GM12878 (cell line): ENCODE measurements around the gene HPS6. TPM values are rescaled to one million over a fixed set of nuclear protein-coding genes. Genes with fewer than 3 reads are reported as not detected.

Experiments used
- ATAC-seq: fragments of 200-7000 bp; cut with Tn5 transposase; 3 replicates; pipeline ENCODE4 v1.9.1; 2020; ENCODE audit warnings: mild to moderate bottlenecking, moderate library complexity
- BruUV-seq: library from RNA; stranded (reverse); fragments of 400-500 nt; replicated peaks from 2 replicates; lab custom pipeline; 2021; lab: Mats Ljungman, UMichigan
- CTCF ChIA-PET: fragments of 300-600 bp; sonication (Branson Sonifier 250); formaldehyde crosslinking; extraction: SDS; loops from one replicate; lab custom pipeline; 2021; ENCODE audit warnings: inconsistent platforms; lab: Yijun Ruan, JAX
- POLR2A ChIA-PET: fragments of 350-600 bp; formaldehyde crosslinking; extraction: SDS; loops from one replicate; lab custom pipeline; 2021; ENCODE audit warnings: inconsistent platforms; lab: Charles Lee
- RAD21 ChIA-PET: fragments of 300-600 bp; sonication (Branson Sonifier 250); formaldehyde crosslinking; loops from one replicate; lab custom pipeline; 2023; ENCODE audit warnings: antibody characterized with exemption; ENCODE audit not compliant: unreplicated experiment; lab: Charles Lee
- SMC1A ChIA-PET: fragments of 300-600 bp; sonication (Branson Sonifier 250); formaldehyde crosslinking; loops from one replicate; lab custom pipeline; 2023; ENCODE audit not compliant: unreplicated experiment, uncharacterized antibody; lab: Charles Lee
- DNase-seq: peaks from one replicate; pipeline ENCODE4 v3.0.0-alpha.2; 2011; ENCODE audit warnings: low read depth, low spot score
- FAIRE-seq: peaks from 3 replicates; lab custom pipeline; 2011; peaks lifted over from hg19 to GRCh38; lab: Jason Lieb, UNC
- H2AFZ ChIP-seq: 2 replicates; pipeline ENCODE4 v1.6.0; 2011; ENCODE audit warnings: low read depth, low read length, control low read depth; ENCODE audit not compliant: control insufficient read depth
- H3K27ac ChIP-seq: 2 replicates; pipeline ENCODE4 v1.5.1; 2011; ENCODE audit warnings: control low read depth; ENCODE audit not compliant: control insufficient read depth, insufficient read depth
- H3K27me3 ChIP-seq, 2 experiments: replicated peaks in 1 of 2; 2 replicates each; pipeline versions ENCODE4 v1.6.0 to v1.6.1; 2011; ENCODE audit warnings: low read length in 1 of 2; ENCODE audit not compliant: control insufficient read depth in 2 of 2, insufficient read depth in 2 of 2
- H3K36me3 ChIP-seq, 2 experiments: 2 replicates each; pipeline ENCODE4 v1.5.1; 2011; ENCODE audit warnings: low read length in 1 of 2; ENCODE audit not compliant: control insufficient read depth in 2 of 2, insufficient read depth in 2 of 2
- H3K4me1 ChIP-seq: 2 replicates; pipeline ENCODE4 v1.6.1; 2011; ENCODE audit warnings: mild to moderate bottlenecking, low read length, moderate library complexity, mixed read lengths; ENCODE audit not compliant: control insufficient read depth, insufficient read depth
- H3K4me2 ChIP-seq: 2 replicates; pipeline ENCODE4 v1.6.0; 2011; ENCODE audit warnings: control low read depth; ENCODE audit not compliant: control insufficient read depth, insufficient read depth
- H3K4me3 ChIP-seq: fragments of 200-600 bp; sonication (generic); 2 replicates; pipeline ENCODE4 v1.5.1; 2016
- H3K79me2 ChIP-seq: 2 replicates; pipeline ENCODE4 v1.6.0; 2011; ENCODE audit warnings: low read length; ENCODE audit not compliant: control insufficient read depth, insufficient read depth
- H3K9ac ChIP-seq: 2 replicates; pipeline ENCODE4 v1.8.0; 2011; ENCODE audit warnings: low read length, control low read depth, mixed read lengths; ENCODE audit not compliant: control insufficient read depth, insufficient read depth
- H3K9me3 ChIP-seq: replicated peaks from 3 replicates; pipeline ENCODE4 v1.5.1; 2011; ENCODE audit warnings: mild to moderate bottlenecking, low read length; ENCODE audit not compliant: control insufficient read depth, insufficient read depth
- H4K20me1 ChIP-seq: 2 replicates; pipeline ENCODE4 v1.6.0; 2011; ENCODE audit not compliant: control insufficient read depth, insufficient read depth
- EGR1 ChIP-seq, 2 experiments: IDR thresholded peaks; 1 replicate in 1 of 2; 2 replicates in 1 of 2; pipeline ENCODE4 v1.6.1; 2011 to 2012; ENCODE audit warnings: low read depth in 2 of 2, low read length in 2 of 2, borderline replicate concordance in 1 of 2, mild to moderate bottlenecking in 1 of 2, moderate library complexity in 1 of 2
- FOS ChIP-seq: IDR thresholded peaks from 3 replicates; pipeline ENCODE4 v1.6.1; 2011; ENCODE audit warnings: borderline replicate concordance; ENCODE audit not compliant: insufficient read length; ENCODE audit errors: extremely low read depth
- MEF2B ChIP-seq: fragments of 450-650 bp; IDR thresholded peaks from 2 replicates; pipeline ENCODE4 v1.6.1; 2018; ENCODE audit warnings: mild to moderate bottlenecking, moderate library complexity; ENCODE audit not compliant: partially characterized antibody, poor library complexity, severe bottlenecking
- MXI1 ChIP-seq: fragments of 150-350 bp; IDR thresholded peaks from 2 replicates; pipeline ENCODE4 v1.6.1; 2011; ENCODE audit warnings: low read depth, mild to moderate bottlenecking, inconsistent platforms, low read length, improper control_type of control experiment
- NFXL1 ChIP-seq: fragments of 450-650 bp; IDR thresholded peaks from 2 replicates; pipeline ENCODE4 v1.6.1; 2017; ENCODE audit warnings: antibody characterized with exemption, mild to moderate bottlenecking, borderline replicate concordance
- WGBS: methylation state at CpG from one replicate; pipeline ENCODE4 v1.1.6; 2016; ENCODE audit warnings: low lambda C conversion rate; ENCODE audit not compliant: insufficient replicate concordance, insufficient coverage; ENCODE audit errors: missing lambda C conversion rate; 5-methylcytosine and 5-hydroxymethylcytosine counted together
- in situ Hi-C: fragments of 300-500 bp; cut with MboI; formaldehyde crosslinking; loops from 9 replicates; pipeline ENCODE4 v1.14.3; 2018; ENCODE audit warnings: mixed read lengths
- intact Hi-C: fragments of 100-400 bp; cut with micrococcal nuclease; formaldehyde crosslinking; loops from one replicate; pipeline ENCODE4 v1.14.2; 2022; ENCODE audit not compliant: unreplicated experiment
- polyA plus RNA-seq, 11 experiments: library from polyadenylated mRNA; depleted of rRNA in 4 of 11; unstranded in 6 of 11; stranded (reverse) in 5 of 11; fragments of >200 nt; fragmentation: Nextera tagmentation in 4 of 11; fragmentation: Illumina TruSeq in 1 of 11; extraction: Ambion mirVana in 4 of 11; extraction: Trizol in 1 of 11; gene quantifications; 1 replicate in 1 of 11; 2 replicates in 10 of 11; pipeline versions ENCODE4 v1.2.1 to v1.2.3, GENCODE V29; 2011 to 2016; ENCODE audit warnings: inconsistent platforms in 2 of 11, missing spikeins in 2 of 11, low read depth in 1 of 11
- total RNA-seq, 4 experiments: library from RNA; depleted of rRNA in 3 of 4; stranded (reverse); fragments of >200 nt in 3 of 4; fragmentation: Illumina TruSeq in 1 of 4; extraction: Trizol in 1 of 4; gene quantifications; 2 replicates each; pipeline versions ENCODE4 v1.2.1 to v1.2.3, GENCODE V29; 2013 to 2021
- TF ChIP-seq, protein P1 (sequence below): fragments of 450-650 bp; IDR thresholded peaks from 2 replicates; pipeline ENCODE4 v1.6.1; 2017; ENCODE audit warnings: mild to moderate bottlenecking, moderate library complexity
- TF ChIP-seq, protein P2 (sequence below): fragments of 450-650 bp; IDR thresholded peaks from 2 replicates; pipeline ENCODE4 v1.6.1; 2017; ENCODE audit warnings: mild to moderate bottlenecking, low read depth, inconsistent platforms; ENCODE audit not compliant: poor library complexity, severe bottlenecking
- TF ChIP-seq, protein P3 (sequence below): fragments of 150-350 bp; IDR thresholded peaks from 2 replicates; pipeline ENCODE4 v1.6.1; 2016; ENCODE audit warnings: low read depth, low read length

HPS6 gene
- total and polyA plus RNA-seq, 10 of the 15 experiments (the other 5 are each of a cell fraction or from before 2014, with no cell fraction given), result 1.4 to 28.0 (median 12.0) TPM

DNA sequence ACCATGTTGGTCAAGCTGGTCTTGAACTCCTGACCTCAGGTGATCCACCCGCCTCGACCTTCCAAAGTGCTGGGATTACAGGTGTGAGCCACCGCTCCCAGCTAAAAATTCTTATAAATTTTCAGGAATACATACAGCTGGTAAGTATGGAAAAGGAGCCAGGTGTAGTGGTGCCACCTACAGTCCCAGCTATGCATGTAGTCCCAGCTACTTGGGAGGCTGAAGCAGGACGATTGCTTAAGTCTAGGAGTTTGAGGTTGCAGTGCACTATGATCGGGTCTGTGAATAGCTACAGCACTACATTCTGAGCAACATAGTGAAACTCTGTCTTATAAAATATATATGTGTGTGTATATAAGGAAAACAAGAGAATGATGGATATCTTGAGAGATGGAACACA is 36.0 kb downstream of the HPS6 start:
- BruUV-seq, result no TSS peak
- ChIA-PET CTCF (interaction anchor here (0.6 to 1.4 kb wide), 5 partner anchors 12 to 368 kb away, joined by 3 to 6 read pairs (median 3); no protein-coding TSS in a partner anchor), POLR2A (interaction anchor here (0.6 to 0.9 kb wide), 4 partner anchors 12 to 1230 kb away, joined by 3 to 4 read pairs (median 3); no protein-coding TSS in a partner anchor), SMC1A (interaction anchor here (1.0 to 1.4 kb wide), 4 partner anchors 8 to 85 kb away, joined by 3 to 4 read pairs (median 3); no protein-coding TSS in a partner anchor), RAD21 (interaction anchor here (0.6 kb wide), 1 partner anchor 303 kb away, joined by 3 read pairs; no protein-coding TSS in a partner anchor)
- Histone ChIP-seq H3K9ac (no peak overlapping the region), H3K36me3 (no peaks in the 10 kb centered on the region), H3K4me3 (no peak overlapping the region), H3K27ac (no peak overlapping the region), H2AFZ (no peak overlapping the region), H3K27me3 (no peaks in the 10 kb centered on the region), H3K9me3 (no peaks in the 10 kb centered on the region), H3K79me2 (no peaks in the 10 kb centered on the region), H3K4me1 (no peaks in the 10 kb centered on the region), H4K20me1 (no peaks in the 10 kb centered on the region), H3K4me2 (no peak overlapping the region)
- no peak for DNase-seq
- no peak for FAIRE-seq
- 69% methylated on average over 5 of the region's 5 CpGs for WGBS
- in situ Hi-C loops (no loop called here), intact Hi-C loops (no loop called here)
- ATAC-seq, result no peak
- TF ChIP-seq, protein P1, sequence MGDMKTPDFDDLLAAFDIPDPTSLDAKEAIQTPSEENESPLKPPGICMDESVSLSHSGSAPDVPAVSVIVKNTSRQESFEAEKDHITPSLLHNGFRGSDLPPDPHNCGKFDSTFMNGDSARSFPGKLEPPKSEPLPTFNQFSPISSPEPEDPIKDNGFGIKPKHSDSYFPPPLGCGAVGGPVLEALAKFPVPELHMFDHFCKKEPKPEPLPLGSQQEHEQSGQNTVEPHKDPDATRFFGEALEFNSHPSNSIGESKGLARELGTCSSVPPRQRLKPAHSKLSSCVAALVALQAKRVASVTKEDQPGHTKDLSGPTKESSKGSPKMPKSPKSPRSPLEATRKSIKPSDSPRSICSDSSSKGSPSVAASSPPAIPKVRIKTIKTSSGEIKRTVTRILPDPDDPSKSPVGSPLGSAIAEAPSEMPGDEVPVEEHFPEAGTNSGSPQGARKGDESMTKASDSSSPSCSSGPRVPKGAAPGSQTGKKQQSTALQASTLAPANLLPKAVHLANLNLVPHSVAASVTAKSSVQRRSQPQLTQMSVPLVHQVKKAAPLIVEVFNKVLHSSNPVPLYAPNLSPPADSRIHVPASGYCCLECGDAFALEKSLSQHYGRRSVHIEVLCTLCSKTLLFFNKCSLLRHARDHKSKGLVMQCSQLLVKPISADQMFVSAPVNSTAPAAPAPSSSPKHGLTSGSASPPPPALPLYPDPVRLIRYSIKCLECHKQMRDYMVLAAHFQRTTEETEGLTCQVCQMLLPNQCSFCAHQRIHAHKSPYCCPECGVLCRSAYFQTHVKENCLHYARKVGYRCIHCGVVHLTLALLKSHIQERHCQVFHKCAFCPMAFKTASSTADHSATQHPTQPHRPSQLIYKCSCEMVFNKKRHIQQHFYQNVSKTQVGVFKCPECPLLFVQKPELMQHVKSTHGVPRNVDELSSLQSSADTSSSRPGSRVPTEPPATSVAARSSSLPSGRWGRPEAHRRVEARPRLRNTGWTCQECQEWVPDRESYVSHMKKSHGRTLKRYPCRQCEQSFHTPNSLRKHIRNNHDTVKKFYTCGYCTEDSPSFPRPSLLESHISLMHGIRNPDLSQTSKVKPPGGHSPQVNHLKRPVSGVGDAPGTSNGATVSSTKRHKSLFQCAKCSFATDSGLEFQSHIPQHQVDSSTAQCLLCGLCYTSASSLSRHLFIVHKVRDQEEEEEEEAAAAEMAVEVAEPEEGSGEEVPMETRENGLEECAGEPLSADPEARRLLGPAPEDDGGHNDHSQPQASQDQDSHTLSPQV, result no peak
- TF ChIP-seq EGR1 (IDR thresholded peaks at IDR 0.05; ENCODE audit: borderline replicate concordance in 1 of 2, low read depth in 2 of 2, low read length in 2 of 2), result no peak
- TF ChIP-seq, protein P2, sequence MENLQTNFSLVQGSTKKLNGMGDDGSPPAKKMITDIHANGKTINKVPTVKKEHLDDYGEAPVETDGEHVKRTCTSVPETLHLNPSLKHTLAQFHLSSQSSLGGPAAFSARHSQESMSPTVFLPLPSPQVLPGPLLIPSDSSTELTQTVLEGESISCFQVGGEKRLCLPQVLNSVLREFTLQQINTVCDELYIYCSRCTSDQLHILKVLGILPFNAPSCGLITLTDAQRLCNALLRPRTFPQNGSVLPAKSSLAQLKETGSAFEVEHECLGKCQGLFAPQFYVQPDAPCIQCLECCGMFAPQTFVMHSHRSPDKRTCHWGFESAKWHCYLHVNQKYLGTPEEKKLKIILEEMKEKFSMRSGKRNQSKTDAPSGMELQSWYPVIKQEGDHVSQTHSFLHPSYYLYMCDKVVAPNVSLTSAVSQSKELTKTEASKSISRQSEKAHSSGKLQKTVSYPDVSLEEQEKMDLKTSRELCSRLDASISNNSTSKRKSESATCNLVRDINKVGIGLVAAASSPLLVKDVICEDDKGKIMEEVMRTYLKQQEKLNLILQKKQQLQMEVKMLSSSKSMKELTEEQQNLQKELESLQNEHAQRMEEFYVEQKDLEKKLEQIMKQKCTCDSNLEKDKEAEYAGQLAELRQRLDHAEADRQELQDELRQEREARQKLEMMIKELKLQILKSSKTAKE, result no peak
- TF ChIP-seq NFXL1, result no peak
- no peak for TF ChIP-seq MXI1
- TF ChIP-seq MEF2B, result no peak
- no peak for TF ChIP-seq FOS
- TF ChIP-seq, protein P3, sequence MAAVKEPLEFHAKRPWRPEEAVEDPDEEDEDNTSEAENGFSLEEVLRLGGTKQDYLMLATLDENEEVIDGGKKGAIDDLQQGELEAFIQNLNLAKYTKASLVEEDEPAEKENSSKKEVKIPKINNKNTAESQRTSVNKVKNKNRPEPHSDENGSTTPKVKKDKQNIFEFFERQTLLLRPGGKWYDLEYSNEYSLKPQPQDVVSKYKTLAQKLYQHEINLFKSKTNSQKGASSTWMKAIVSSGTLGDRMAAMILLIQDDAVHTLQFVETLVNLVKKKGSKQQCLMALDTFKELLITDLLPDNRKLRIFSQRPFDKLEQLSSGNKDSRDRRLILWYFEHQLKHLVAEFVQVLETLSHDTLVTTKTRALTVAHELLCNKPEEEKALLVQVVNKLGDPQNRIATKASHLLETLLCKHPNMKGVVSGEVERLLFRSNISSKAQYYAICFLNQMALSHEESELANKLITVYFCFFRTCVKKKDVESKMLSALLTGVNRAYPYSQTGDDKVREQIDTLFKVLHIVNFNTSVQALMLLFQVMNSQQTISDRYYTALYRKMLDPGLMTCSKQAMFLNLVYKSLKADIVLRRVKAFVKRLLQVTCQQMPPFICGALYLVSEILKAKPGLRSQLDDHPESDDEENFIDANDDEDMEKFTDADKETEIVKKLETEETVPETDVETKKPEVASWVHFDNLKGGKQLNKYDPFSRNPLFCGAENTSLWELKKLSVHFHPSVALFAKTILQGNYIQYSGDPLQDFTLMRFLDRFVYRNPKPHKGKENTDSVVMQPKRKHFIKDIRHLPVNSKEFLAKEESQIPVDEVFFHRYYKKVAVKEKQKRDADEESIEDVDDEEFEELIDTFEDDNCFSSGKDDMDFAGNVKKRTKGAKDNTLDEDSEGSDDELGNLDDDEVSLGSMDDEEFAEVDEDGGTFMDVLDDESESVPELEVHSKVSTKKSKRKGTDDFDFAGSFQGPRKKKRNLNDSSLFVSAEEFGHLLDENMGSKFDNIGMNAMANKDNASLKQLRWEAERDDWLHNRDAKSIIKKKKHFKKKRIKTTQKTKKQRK, result no peak
